Breast epithelium (tissue), 4 donors: ENCODE results near the gene PRR20G. TPM values are rescaled to one million over a fixed set of nuclear protein-coding genes. Genes with fewer than 3 reads are reported as not detected.

Experiments used
- DNase-seq, 2 donors: peaks; one replicate each; pipeline ENCODE4 v3.0.0-alpha.2; 2019; ENCODE audit warnings: low spot score in 2 of 2
- H3K27ac ChIP-seq, 2 donors: fragments of 200-600 bp; sonication (generic) in 1 of 2; one replicate each; pipeline ENCODE4 v1.5.1; 2016 to 2019; ENCODE audit warnings: mild to moderate bottlenecking in 1 of 2
- H3K27me3 ChIP-seq, 2 donors: fragments of 200-600 bp; sonication (generic) in 1 of 2; one replicate each; pipeline versions ENCODE4 v1.5.1 to v1.6.0; 2017 to 2019; ENCODE audit warnings: control low read depth in 1 of 2, mild to moderate bottlenecking in 1 of 2
- H3K36me3 ChIP-seq: fragments of 200-600 bp; one replicate; pipeline ENCODE4 v1.5.1; 2019
- H3K4me1 ChIP-seq, 2 donors: fragments of 200-600 bp; sonication (generic); one replicate each; pipeline ENCODE4 v1.5.1; 2016 to 2019; ENCODE audit warnings: control low read depth in 1 of 2
- H3K4me3 ChIP-seq, 3 donors: fragments of 200-600 bp; sonication (generic); 1 replicate in 2 of 3; 2 replicates in 1 of 3; pipeline ENCODE4 v1.5.1; 2016 to 2019; ENCODE audit warnings: mild to moderate bottlenecking in 3 of 3, moderate library complexity in 2 of 3
- H3K9me3 ChIP-seq, 2 donors: fragments of 200-600 bp; sonication (generic) in 1 of 2; one replicate each; pipeline ENCODE4 v1.5.1; 2016 to 2019; ENCODE audit warnings: control low read depth in 1 of 2
- POLR2A ChIP-seq: fragments of 450-650 bp; IDR thresholded peaks from one replicate; pipeline ENCODE4 v1.6.1; 2016; ENCODE audit warnings: antibody characterized with exemption, mild to moderate bottlenecking, moderate library complexity
- POLR2AphosphoS5 ChIP-seq, 3 donors: sonication (generic); formaldehyde crosslinking; IDR thresholded peaks; one replicate each; pipeline ENCODE4 v1.6.1; 2017; ENCODE audit warnings: antibody characterized with exemption in 3 of 3
- intact Hi-C: fragments of 100-400 bp; cut with DNase I; formaldehyde crosslinking; loops from one replicate; pipeline ENCODE4 v1.15.1; 2023; ENCODE audit warnings: low total_unique reads
- total RNA-seq, 3 donors: library from RNA; depleted of rRNA; stranded (reverse); fragments of >200 nt; gene quantifications; one replicate each; pipeline ENCODE4 v1.1.0, GENCODE V29; 2016
- TF ChIP-seq, protein P1 (sequence below), 3 donors: fragments of 450-650 bp; IDR thresholded peaks; one replicate each; pipeline ENCODE4 v1.5.1; 2016 to 2017; ENCODE audit warnings: antibody characterized with exemption in 3 of 3, mild to moderate bottlenecking in 3 of 3, moderate library complexity in 3 of 3

The PRR20G gene
- total RNA-seq, 3 donors from 2014 or later, result not detected

DNA sequence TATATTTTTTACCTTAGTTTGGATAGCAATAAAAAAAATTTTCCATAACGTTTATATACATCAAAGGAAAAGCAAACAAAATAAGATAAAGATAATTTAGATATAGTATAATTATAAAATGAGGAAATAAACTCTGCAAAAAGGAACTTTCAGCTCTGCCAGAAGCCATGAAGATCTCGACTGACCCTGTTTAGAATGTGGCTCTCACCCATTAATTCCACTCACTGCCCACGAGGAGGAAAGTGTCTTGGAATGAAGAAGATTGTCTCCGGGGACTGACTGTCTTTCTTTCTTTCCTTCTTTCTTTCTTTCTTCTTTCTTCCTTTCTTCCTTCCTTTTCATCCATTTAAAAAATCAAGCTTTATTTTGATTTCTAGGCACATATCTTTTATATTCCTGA is 20.1 kb upstream of the PRR20G start:
- no peaks in the 10 kb centered on the region for H3K9me3 ChIP-seq
- intact Hi-C loops, result no loop called here
- no peaks in the 10 kb centered on the region for H3K27me3 ChIP-seq
- no peak overlapping the region for H3K27ac ChIP-seq
- DNase-seq, result no peak
- TF ChIP-seq, protein P1, sequence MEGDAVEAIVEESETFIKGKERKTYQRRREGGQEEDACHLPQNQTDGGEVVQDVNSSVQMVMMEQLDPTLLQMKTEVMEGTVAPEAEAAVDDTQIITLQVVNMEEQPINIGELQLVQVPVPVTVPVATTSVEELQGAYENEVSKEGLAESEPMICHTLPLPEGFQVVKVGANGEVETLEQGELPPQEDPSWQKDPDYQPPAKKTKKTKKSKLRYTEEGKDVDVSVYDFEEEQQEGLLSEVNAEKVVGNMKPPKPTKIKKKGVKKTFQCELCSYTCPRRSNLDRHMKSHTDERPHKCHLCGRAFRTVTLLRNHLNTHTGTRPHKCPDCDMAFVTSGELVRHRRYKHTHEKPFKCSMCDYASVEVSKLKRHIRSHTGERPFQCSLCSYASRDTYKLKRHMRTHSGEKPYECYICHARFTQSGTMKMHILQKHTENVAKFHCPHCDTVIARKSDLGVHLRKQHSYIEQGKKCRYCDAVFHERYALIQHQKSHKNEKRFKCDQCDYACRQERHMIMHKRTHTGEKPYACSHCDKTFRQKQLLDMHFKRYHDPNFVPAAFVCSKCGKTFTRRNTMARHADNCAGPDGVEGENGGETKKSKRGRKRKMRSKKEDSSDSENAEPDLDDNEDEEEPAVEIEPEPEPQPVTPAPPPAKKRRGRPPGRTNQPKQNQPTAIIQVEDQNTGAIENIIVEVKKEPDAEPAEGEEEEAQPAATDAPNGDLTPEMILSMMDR (IDR thresholded peaks at IDR 0.05), result no peak
- TF ChIP-seq POLR2AphosphoS5 (IDR thresholded peaks at IDR 0.05), result no peak
- TF ChIP-seq POLR2A, result no peak
- H3K4me3 ChIP-seq, result no peak overlapping the region
- H3K4me1 ChIP-seq, result peaks cover 0 to 5% of the 10 kb centered on the region in 2 donors
- no peaks in the 10 kb centered on the region for H3K36me3 ChIP-seq

DNA sequence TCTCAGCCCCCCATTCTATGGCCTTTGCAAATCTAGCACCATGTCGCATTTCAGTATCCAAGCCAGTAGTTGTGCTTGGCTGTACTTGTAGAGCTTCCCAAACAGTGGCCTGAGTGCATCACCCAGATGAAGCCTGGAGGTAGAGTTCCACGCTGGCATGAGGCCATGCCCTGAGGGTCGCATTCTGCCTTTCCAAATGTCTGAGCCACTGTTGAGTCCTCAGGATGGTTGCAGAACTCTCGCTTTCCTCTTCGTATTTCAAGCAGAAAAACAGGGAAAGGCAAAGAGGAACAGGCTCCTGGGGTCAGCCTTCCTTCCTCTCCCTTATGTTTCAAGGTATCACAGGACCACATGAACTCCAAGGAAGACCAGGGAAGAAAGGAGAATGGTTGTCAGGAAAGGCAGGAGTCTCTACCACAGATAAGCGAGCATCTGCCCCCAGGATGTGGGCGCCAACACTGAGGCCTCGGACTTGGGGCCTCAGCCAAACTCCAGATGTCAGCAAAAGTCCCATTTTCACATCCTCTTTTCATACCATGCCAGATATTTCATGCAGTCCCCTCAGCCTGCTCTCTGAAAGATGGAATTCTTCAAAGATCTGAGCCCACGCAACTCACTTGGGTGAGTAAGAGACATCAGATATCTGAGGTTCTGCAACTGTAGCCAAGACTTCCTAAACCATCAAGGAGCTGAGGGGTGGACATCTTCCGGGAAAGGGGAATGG is 19.4 kb upstream of the PRR20G start:
- no peak overlapping the region for H3K27ac ChIP-seq
- no peaks in the 10 kb centered on the region for H3K27me3 ChIP-seq
- H3K36me3 ChIP-seq, result no peaks in the 10 kb centered on the region
- H3K4me3 ChIP-seq, result no peak overlapping the region
- no peak for DNase-seq
- H3K4me1 ChIP-seq, result peaks cover 0 to 5% of the 10 kb centered on the region in 2 donors
- no peaks in the 10 kb centered on the region for H3K9me3 ChIP-seq
- TF ChIP-seq, protein P1 (IDR thresholded peaks at IDR 0.05), result no peak
- TF ChIP-seq POLR2AphosphoS5 (IDR thresholded peaks at IDR 0.05) (no peak), POLR2A (no peak)
- intact Hi-C loops, result no loop called here

DNA sequence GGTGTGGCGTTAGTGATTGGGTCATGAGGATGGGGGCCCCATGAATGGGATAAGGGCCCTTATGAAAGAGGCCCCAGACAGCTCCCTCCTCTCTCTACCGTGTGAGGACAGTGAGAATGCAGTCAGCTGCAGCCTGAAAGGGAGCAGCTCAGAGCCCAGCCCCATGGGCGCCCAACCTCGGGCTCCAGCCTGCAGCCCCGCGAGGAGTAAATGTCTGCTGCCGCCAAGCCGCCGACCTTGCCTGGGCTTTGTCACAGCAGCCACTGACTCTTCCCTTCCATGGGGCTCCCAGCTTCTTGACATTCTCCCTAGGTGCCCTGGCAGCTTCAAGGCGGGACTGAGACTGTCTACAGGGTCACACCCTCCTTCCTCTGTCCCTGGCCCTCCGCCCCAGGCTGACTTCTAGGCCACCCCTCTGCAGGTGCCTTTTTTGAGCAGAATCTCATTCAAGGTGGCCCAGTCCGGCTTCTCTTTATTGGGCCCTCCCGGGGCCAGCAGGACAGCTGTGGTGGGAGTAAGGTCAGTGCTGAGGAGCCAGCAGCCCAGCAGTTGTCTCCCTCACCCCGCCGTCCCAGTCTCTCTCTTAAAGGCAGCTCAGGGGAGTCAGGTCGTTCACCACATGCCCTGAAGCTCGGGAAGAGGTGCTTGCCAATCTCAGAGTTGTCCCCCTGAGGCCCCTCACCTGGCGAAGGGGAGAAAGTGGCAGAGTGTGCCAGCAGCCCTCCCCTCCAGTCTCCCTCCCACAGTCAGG is 18.7 kb upstream of the PRR20G start:
- no peak overlapping the region for H3K27ac ChIP-seq
- TF ChIP-seq POLR2A (no peak), POLR2AphosphoS5 (IDR thresholded peaks at IDR 0.05) (no peak)
- TF ChIP-seq, protein P1 (IDR thresholded peaks at IDR 0.05), result no peak
- no peaks in the 10 kb centered on the region for H3K27me3 ChIP-seq
- H3K4me3 ChIP-seq, result no peak overlapping the region
- no peak for DNase-seq
- H3K4me1 ChIP-seq, result peaks cover 0 to 5% of the 10 kb centered on the region in 2 donors
- no peaks in the 10 kb centered on the region for H3K36me3 ChIP-seq
- intact Hi-C loops, result no loop called here
- no peaks in the 10 kb centered on the region for H3K9me3 ChIP-seq

DNA sequence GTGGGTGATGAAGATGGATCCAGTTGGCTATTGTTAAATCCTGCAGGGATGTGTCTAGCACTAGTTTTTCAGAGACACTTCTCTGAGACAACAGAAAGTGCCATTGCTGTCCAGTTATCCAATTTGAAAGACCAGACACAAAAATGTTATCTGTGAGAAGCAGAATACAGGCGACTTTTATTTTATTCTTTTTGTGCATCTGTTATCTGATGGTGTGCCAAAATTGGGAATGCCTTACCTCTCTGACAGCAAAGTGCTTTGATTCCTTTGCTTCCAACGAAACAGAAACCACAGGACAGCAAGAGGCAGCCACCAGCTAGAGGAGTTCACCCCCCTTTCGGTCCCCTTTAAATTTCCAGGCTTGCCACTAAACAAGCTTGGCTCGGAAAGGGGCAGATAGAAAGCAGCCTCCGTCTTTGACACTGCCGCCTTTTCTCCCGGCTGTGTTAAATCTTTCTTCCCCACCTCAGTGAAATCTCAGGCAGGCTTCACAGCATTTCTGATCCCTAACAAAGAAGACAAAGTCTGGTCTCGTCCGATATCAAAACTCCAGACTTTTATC is 17.7 kb upstream of the PRR20G start:
- H3K4me1 ChIP-seq, result peaks cover 0 to 5% of the 10 kb centered on the region in 2 donors
- H3K27me3 ChIP-seq, result no peaks in the 10 kb centered on the region
- DNase-seq, result no peak
- no peak overlapping the region for H3K27ac ChIP-seq
- no peak for TF ChIP-seq POLR2A
- TF ChIP-seq, protein P1 (IDR thresholded peaks at IDR 0.05), result no peak
- TF ChIP-seq POLR2AphosphoS5 (IDR thresholded peaks at IDR 0.05), result no peak
- intact Hi-C loops, result no loop called here
- H3K9me3 ChIP-seq, result no peaks in the 10 kb centered on the region
- H3K4me3 ChIP-seq, result no peak overlapping the region
- H3K36me3 ChIP-seq, result no peaks in the 10 kb centered on the region
